GM21390 (cell line): ENCODE results near the gene XPR1.
"Not testable (repeated sequence)": the region's sequence is repeated elsewhere in the genome, so short reads cannot be mapped to it uniquely, and the experiment has no call there.

Source experiments
- ATAC-seq: cut with Tn5 transposase; IDR thresholded peaks from one replicate; pipeline ENCODE4 v1.9.1; 2021; ENCODE audit not compliant: unreplicated experiment

XPR1 gene

DNA sequence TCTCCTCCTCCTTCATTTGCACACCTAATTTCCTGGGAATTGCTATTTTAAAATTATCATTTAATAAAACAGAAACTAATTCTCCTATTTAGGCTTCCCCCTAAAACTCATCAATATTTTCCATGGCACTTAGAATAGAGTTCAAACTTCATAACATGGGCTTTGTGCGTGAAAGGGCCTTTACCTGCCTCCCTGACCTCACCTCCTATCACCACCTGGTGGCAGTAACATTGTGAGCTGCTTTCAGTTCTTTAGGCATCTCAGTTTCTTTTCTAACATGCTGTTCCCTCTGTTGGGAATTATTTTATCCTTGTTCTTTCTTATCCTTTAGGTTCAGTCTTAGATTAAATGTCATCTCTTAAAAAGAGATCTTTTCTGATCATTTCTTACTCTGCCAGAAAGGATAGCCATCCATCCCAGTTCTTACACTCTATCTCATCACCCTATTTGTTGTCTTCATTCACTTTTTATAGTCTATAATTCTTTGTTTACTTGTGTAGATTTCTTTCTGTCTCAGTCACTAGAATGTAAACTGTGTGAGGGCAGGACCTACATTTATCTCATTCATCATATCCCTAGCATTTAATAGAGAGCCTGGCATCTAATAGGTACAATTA is 147.1 kb downstream of the XPR1 start:
- ATAC-seq = no peak

DNA sequence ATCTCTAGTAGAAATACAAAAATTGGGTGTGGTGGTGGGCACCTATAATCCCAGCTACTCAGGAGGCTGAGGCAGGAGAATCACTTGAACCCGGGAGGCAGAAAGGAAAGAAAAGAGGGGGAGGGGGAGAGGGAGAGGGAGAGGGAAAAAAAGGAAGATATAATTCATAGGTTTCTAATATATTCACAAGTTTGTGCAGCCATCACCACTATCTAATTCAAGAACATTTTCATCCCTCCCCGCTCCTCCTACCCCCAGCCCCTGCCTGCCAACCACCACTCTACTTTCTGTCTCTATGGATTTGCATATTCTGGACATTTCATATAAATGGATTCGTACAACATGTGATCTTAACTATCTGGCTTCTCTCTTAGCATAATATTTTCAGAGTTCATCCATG is 147.8 kb downstream of the XPR1 start:
- no peak for ATAC-seq

DNA sequence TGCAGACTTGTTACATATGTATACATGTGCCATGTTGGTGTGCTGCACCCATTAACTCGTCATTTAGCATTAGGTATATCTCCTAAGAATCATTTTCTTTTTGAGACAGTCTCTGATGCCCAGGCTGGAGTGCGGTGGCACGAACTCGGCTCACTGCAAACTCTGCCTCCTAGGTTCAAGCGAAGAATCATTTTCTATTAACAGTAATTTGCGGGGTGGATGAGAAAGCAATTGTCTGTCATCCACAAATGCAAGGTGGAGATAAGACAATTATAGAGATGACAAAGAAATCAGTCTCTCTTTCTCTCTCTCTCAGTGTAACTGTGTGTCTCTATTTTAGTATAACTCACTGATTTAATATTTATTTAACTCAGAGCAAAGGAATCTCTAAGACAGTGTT is 149.9 kb downstream of the XPR1 start:
- no peak for ATAC-seq

DNA sequence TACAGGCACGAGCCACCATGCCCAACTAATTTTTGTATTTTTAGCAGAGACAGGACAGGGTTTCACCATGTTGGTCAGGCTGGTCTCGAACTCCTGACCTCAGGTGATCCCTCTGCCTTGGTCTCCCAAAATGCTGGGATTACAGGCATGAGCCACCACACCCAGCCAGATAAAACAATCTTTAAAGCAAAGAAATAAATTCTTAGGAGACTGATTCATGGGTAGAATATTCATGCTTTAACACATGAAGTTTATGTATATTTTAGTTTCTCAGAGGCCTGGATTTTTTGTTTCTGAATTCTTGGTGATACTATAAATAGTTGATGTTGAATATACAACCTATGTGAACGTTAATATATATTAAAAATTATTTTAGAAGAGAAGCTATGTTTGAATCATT is 153.5 kb downstream of the XPR1 start:
- no peak for ATAC-seq

DNA sequence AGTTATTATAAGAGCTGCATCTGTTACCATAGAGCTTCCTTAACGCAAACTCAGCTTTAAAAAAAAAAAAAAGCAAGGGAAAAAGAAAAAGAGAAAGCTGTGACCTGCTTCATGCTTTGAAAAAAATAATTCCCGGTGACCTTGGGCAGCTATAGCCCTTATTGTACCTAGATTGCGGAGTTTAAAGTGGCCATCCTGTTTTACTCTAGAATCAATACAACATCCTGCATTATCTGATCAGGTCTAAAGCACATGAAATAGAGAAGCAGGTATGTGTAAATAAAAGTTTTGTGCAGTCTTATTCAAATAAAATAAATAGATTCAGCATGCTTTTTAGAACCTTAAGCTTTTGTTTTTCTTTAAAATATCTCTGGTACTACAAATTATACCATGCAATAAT is 154.1 kb downstream of the XPR1 start:
- ATAC-seq = no peak

DNA sequence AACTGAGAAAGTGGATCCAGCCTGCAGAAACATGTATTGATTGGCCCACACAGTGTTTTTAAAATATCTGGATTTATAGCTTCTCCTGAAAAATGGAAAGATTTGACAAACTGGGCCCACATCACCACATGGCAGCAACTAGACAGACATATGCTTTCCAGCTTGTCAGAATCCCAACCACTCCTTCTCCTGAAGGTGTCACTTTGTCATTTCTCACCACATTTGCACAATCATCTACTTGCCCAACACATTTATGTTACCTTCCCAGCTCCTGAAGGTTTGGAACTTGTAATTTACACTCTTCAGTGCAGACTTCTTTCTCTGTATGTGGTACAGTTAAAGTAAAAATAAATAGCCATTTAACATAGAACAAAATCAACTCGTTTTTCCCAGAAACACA is 154.8 kb downstream of the XPR1 start:
- no peak for ATAC-seq

DNA sequence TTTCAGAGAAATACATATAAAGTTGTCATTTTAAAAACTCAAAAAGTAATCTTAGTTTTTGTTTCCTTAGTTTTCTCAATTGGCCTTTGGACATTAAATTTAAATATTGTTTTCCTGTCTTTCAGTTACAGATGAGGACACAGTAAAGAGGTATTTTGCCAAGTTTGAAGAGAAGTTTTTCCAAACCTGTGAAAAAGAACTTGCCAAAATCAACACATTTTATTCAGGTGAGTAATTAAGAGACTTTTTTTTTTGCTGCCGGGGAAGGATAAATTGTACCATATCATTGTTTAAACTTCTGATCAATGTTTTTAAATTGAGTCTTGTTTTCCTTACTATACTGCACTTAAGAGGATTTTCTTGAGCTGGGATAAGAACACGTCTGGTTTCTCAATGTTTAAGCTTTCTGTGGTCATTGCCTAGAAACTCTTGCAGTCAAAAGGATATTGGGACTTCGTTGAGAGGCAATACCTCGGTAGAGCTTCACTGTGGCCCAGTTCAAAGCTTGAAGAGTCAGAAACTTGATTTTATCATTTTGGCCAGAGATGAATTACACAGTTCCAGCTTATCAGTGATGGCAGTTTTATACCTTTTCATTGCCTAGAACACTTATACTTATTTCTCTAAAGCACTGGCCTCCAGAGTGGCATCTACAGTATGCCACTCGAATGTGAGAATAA is 155.9 kb downstream of the XPR1 start:
- ATAC-seq = no peak

DNA sequence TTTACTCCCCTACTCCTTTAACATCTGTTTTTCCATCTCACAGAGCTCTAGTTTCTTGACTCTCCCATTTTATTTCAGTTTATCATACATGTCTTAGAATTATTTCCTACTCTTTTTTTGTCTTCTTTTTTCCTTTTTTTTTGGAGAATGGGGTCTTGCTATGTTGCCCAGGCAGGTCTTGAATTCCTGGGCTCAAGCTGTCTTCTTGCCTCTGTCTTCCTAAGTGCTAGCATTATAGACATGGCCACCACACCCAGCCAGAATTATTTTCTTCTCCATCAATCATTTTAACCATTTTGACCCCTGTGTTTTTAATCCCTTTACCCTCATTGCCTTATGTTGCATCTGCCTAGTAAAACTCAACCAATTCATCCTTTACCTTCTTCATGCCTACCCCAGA is 157.6 kb downstream of the XPR1 start:
- no peak for ATAC-seq

DNA sequence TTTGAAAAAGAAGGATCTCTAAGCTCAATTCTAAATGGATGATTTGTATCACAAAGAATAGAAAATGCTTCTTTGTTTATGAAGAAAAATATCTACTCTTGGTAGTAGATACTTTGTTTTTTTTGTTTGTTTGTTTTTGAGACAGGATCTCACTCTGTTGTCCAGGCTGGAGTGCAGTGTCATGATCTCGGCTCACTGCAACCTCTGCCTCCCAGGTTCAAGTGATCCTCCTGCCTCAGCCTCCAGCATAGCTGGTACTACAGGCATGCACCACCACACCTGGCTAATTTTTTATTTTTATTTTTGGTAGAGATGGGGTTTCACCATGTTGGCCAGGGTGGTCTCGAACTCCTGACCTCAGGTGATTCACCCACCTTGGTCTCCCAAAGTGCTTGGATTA is 159.3 kb downstream of the XPR1 start:
- not testable (repeated sequence) for ATAC-seq

DNA sequence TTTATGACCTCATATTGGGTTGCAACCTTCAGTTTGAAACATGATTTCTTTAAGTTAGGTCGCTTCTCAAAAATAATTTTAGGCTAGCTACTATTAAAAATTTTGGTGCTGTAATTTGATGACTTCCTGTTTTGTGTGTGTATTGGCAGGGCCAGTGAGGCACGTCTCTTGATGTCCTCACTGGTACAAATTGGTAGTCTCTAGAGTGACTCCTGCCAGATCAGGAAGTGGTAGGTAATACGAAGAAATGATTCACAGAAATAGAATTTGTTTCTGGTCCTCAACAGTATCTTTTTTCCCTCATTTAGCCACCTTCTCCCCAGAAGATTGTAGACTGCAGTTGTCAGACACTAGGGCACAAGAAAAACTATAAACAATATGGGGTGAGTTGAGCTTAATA is 160.0 kb downstream of the XPR1 start:
- no peak for ATAC-seq

DNA sequence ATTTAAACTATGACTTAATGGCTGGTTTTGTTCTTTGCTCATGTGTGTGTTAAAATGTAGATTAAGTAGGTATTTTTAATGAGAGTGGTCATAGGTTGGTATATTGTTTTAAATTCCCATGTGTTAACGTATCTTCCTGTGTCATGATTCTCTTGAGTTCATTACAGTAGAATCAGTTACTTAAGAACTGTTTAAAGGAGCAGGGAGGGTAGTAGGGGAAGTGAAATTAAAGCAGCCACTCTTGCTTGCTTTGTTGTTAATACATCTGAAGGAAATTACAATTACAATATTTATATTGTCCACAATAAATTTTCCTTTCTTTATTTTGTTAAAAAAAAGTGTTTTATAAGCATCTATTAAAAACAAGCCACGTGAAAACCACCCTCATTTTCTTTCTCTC is 161.6 kb downstream of the XPR1 start:
- no peak for ATAC-seq

DNA sequence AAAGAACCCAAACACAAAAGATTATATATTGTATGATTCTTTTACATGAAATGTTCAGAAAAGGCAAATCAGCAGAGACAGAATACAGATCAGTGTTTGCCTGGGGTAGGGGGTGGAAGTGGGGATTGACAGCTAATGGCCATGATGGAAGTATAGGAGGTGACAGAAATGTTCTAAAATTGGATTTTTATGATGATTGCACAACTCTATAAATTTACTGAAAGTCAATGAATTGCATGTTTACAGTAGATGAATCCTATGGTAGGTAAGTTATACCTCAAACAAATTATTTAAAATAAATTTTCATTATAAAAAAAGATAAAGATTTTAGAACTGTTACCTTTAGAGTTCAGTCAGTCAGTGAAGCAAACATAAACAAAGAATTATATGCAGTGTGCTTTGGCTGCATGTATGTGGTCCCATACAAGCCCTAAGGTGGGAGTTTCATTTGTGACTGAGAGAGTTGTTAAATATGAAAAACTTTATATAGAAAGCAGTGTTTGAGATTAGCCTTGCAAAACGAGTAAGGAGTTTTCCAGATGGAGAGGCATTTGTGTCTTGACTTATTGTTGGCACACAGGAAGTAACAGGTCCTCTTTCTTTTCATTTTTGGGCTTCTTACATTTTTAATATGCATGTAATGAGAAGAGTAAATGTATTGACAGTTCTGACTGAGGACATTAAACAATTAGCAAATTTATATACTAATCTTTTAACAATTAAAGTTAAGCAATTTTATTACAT is 165.2 kb downstream of the XPR1 start:
- ATAC-seq = no peak

DNA sequence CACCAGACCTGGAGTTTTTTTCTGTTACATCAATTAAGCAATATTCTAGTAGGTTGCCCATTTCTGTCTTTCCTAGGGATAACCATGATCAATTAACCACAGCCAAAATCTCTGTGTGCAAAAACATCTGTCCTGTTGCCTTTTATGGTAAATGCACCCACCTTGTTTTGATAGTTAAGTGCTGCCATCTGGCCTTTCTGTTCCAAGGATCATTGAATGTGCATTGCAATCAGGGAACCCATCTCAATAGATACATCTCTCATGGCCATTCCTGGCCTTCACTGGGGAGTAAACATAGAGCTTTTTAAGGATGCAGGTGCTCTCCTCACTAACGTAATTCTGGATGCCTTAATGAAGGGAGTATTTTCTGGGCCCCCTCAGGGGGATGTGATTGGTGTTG is 169.1 kb downstream of the XPR1 start:
- ATAC-seq = no peak

DNA sequence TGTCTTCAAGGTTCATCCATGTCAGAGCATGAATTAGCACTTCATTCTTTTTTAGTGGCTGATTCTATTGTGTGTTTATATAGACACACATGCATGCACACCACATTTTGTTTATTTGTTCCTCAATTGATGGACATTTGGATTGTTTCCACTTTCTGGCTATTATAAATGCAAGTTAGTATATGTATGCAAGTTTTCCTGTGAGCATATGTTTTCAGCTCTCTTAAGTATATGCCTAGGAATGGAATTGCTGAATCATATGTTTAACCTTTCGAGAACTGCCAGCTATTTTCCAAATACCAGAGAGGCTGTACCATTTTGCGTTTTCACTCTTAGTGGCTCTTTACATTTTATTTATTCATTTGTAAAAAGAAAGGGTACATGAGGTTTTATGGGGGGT is 171.0 kb downstream of the XPR1 start:
- no peak for ATAC-seq

DNA sequence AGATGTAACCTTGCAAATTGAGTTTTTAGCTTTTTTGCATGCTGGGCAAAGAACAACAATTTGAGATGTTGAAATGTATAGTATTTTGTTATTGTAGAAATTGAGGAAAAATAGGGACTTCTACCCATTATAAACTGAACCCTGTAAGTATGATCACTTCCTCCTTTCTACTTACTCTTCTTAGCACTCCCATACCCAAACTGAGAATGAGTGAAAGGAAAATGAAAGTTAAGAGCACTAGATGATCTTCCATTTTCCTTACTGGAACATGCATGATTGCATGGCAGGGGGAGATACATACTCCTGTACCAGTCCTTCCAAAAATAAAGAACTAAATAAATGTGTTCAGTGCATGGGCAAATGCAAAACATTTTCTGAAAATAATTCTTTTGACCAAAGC is 173.5 kb downstream of the XPR1 start:
- ATAC-seq = peak; percentile 92

DNA sequence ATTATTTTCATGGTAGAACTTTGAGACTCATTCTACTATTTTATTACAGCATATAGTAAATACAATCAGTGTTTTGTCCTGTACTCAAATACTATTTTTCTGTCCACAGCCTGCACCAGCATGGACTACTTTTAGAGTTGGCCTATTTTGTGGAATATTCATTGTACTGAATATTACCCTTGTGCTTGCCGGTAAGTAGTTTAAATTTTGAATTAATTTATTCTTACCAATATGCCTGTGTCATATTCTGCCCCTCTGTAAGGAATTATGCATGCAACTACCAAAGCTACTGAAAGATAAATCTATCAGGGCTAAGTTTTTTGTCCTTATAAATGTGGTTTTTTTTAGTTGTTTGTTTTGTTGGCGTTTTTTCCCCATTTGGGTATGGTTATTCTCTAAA is 179.5 kb downstream of the XPR1 start:
- ATAC-seq = no peak

DNA sequence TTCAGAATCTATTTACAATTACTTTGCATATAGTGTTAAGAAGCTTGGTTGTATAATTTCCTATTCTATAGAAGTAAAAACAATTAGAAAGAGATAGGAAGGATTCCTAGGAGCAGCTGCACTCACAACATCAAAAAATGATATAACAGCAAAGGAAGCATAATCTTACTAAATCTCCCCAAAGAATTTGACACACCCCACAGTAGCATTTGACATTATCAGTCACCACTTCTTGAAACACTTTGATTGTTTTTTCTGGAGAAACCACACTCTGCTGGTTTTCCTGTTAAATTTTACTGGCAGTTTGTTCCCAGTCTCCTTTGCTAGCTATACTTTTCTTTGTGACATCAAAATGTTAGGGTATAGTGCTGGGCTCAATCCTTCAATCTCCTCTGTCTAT is 180.1 kb downstream of the XPR1 start:
- no peak for ATAC-seq

DNA sequence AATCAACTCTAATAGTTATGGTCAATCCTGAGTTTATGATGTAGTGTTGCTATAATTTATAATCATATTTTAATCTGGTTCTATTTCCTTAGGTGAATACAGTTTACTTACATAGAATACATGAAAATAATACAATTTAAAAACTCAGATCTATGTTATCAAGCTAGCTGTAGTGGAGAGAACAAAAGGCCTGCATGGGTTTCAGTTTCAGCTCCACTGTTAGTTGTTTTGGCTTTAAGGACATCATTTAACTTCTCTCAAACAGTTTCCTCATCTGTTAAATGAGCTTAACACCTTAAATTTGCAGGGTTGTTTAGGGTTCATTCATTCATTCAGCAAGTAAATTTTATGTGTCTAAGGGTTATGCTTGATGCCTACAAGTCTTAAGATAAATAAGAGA is 182.4 kb downstream of the XPR1 start:
- ATAC-seq = no peak

DNA sequence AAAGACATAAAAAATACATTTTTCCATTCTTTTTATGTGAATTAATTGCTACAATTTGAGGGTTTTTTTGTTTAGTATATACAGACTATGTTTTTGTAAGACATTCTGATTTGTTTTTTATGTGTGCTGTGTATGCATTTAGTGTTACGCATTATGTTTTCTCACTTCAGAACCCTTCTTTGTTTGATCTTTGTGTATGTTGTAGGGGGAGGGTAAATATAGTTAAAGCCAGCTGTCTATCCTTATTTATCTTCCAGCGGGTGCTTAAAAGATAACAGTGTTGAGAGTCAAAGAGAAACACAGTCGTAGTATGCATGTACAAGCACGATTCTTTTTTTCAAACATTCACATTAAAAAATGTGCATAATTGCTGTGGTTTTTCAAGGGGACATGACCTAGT is 183.4 kb downstream of the XPR1 start:
- no peak for ATAC-seq

DNA sequence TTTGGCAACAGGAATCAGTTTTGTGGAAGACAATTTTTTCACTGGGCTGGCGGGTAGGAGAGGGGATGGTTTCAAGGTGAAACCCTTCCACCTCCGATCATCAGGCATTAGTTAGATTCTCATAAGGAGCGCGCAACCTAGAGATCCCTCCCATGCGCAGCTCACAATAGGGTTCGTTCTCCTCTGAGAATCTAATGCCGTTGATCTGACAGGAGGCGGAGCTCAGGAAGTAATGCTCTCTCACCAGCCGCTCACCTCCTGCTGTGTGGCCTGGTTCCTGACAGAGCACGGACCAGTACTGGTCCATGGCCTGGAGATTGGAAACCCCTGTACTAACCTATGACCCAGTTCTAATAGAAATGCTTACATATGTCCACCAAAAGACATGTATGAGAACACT is 184.3 kb downstream of the XPR1 start:
- no peak for ATAC-seq

DNA sequence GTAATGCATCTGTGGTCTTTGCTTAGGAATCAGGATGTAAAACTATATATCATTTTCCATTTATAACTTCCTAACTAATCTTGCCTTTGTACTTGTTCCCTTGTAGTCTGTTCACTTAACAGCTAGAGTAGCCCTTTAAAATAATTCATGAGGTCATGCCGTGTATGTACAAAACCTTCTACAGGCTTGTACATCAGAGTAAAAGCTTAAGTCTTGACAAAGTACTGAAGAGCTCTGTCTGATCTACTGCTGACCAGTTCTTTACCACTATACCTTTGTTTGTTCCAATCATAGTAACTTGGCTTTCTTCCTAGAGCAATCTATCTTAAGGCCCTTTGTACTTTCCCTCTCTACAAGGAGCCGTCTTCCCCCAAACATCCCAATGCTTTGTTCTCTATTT is 190.1 kb downstream of the XPR1 start:
- ATAC-seq = no peak

DNA sequence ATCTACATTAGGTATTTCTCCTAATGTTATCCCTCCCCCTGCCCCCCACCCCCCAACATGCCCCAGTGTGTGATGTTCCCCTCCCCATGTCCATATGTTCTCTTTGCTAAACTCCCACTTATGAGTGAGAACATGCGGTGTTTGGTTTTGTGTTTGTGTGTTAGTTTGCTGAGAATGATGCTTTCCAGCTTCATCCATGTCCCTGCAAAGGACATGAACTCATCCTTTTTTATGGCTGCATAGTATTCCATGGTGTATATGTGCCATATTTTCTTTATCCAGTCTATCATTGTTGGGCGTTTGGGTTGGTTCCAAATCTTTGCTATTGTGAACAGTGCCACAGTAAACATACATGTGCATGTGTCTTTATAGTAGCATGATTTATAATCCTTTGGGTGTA is 199.7 kb downstream of the XPR1 start:
- ATAC-seq = not testable (repeated sequence)
